Upper lobe of left lung (tissue), 6 donors: ENCODE measurements around the gene EFNA3. TPM values are rescaled to one million over a fixed set of nuclear protein-coding genes. Genes with fewer than 3 reads are reported as not detected.

Experiments used
- ATAC-seq, 2 donors: fragments of 200-7000 bp; cut with Tn5 transposase; one replicate each; pipeline ENCODE4 v1.9.1; 2022; ENCODE audit warnings: mild to moderate bottlenecking in 2 of 2, moderate library complexity in 2 of 2; ENCODE audit not compliant: low FRiP score in 2 of 2
- DNase-seq, 2 donors: peaks; one replicate each; pipeline ENCODE4 v3.0.0-alpha.2; 2019 to 2020
- H3K27ac ChIP-seq, 4 donors: fragments of 200-600 bp; sonication (generic); one replicate each; pipeline ENCODE4 v1.5.1; 2016 to 2019
- H3K27me3 ChIP-seq, 4 donors: fragments of 200-600 bp; sonication (generic); one replicate each; pipeline ENCODE4 v1.5.1; 2017 to 2019
- H3K36me3 ChIP-seq, 4 donors: fragments of 200-600 bp; sonication (generic); one replicate each; pipeline ENCODE4 v1.5.1; 2016 to 2019
- H3K4me1 ChIP-seq, 4 donors: fragments of 200-600 bp; sonication (generic); one replicate each; pipeline ENCODE4 v1.5.1; 2018 to 2019
- H3K4me3 ChIP-seq, 4 donors: fragments of 200-600 bp; sonication (generic); one replicate each; pipeline ENCODE4 v1.5.1; 2017 to 2019; ENCODE audit warnings: mild to moderate bottlenecking in 2 of 4, moderate library complexity in 1 of 4
- H3K9me3 ChIP-seq, 4 donors: fragments of 200-600 bp; sonication (generic); one replicate each; pipeline ENCODE4 v1.5.1; 2018 to 2019
- EP300 ChIP-seq, 4 donors: sonication (generic); formaldehyde crosslinking; IDR thresholded peaks; one replicate each; pipeline ENCODE4 v1.5.1; 2017; ENCODE audit warnings: antibody characterized with exemption in 4 of 4, control low read depth in 2 of 4
- POLR2A ChIP-seq, 4 donors: fragments of 450-650 bp; IDR thresholded peaks; one replicate each; pipeline ENCODE4 v1.5.1; 2016 to 2017; ENCODE audit warnings: antibody characterized with exemption in 4 of 4, mild to moderate bottlenecking in 2 of 4
- POLR2AphosphoS5 ChIP-seq, 2 donors: sonication (generic); formaldehyde crosslinking; IDR thresholded peaks; one replicate each; pipeline ENCODE4 v1.5.1; 2017; ENCODE audit warnings: antibody characterized with exemption in 2 of 2
- WGBS, 2 donors: methylation state at CpG; one replicate each; pipeline ENCODE4 v1.1.5; 2017 to 2018; 5-methylcytosine and 5-hydroxymethylcytosine counted together
- total RNA-seq, 6 donors: library from RNA; depleted of rRNA in 4 of 6; stranded (reverse); fragments of >200 nt in 4 of 6; gene quantifications; one replicate each; pipeline versions ENCODE4 v1.1.0 to v1.2.1, GENCODE V29; 2016 to 2021
- TF ChIP-seq, protein P1 (sequence below), 6 experiments: fragments of 450-650 bp in 4 of 6; fragments of 200-600 bp in 2 of 6; sonication (generic) in 2 of 6; IDR thresholded peaks; one replicate each; pipeline ENCODE4 v1.5.1; 2016 to 2019; ENCODE audit warnings: antibody characterized with exemption in 6 of 6
- donor health status: DM: no; HTN: no; CAD: no; lungs with moderate emphysema.
- donor health status: DM: no; HTN: yes; CAD: no; lungs with severe emphysema.

EFNA3 gene
- total RNA-seq, 6 donors from 2014 or later = 0.33 to 2.1 (median 1.4) TPM

DNA sequence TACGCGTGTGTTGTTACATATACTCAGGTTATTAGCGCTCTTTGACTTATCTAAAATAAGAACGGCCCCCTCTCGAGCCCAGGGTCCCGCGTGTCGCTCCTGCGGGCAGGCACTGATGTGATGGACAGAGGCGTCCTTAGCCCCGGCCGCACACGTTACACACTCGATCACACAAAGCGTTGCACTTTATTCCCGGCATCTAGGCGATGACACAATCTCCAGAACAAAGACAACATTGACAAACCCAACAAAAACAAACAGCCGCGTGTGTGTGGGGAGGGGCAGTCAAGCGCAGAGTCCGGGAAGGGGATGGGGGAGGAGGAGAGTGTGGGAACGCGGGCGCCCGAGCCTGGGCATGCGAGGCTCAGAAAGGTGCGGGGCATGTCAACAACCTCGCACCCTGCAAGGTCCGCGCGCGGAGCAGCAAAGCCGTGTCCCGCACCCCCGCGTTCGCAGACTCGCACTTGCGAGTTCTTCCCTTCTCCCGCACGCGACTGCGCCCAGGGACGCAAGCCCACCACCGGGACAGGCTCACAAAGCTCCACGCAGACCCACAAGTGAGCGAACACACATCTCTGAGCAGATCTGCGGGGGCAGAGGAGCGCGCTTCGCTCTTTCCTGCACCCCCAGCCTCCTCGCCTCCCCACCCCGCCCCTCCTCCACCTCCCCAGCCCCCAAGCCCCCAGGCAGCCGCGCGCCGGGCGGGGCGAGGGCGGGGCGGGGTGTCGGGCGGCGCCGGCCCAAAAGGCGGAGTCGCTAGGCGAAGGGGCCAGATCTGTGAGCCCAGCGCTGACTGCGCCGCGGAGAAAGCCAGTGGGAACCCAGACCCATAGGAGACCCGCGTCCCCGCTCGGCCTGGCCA lies 48.7 kb downstream of the EFNA3 start, which contains the start of gene EFNA1:
TSS of gene EFNA1 (plus strand) at position 772 of the 862 bp plus-strand sequence. CDS start 102 bp downstream, outside the sequence.
- peak within 1 kb of the TSS; percentile 53 to 77 (median 60) for H3K4me3 ChIP-seq
- peak; percentile 76 to 82 for ATAC-seq
- peak; percentile 87 to 93 for DNase-seq
- peaks cover 0 to 5% (median 3%) of the 10 kb centered on the region in 4 donors for H3K27me3 ChIP-seq
- H3K27ac ChIP-seq = peak within 1 kb of the TSS; percentile 83 to 98 (median 98)
- H3K9me3 ChIP-seq = no peaks in the 10 kb centered on the region
- H3K4me1 ChIP-seq = peaks cover 49 to 75% (median 61%) of the 10 kb centered on the region in 4 donors
- peaks cover 0 to 15% (median 11%) of the 10 kb centered on the region in 4 donors for H3K36me3 ChIP-seq
- 0% methylated on average over 26 to 50 of the region's 76 CpGs for WGBS, 2 donors
- TF ChIP-seq POLR2AphosphoS5 (IDR thresholded peaks at IDR 0.05) (peak; percentile 90 to 91), POLR2A (IDR thresholded peaks at IDR 0.05) (peak in 2 of 4 donors; percentile 82 to 90), EP300 (IDR thresholded peaks at IDR 0.05) (peak; percentile 75 to 96 (median 84))
- TF ChIP-seq, protein P1, sequence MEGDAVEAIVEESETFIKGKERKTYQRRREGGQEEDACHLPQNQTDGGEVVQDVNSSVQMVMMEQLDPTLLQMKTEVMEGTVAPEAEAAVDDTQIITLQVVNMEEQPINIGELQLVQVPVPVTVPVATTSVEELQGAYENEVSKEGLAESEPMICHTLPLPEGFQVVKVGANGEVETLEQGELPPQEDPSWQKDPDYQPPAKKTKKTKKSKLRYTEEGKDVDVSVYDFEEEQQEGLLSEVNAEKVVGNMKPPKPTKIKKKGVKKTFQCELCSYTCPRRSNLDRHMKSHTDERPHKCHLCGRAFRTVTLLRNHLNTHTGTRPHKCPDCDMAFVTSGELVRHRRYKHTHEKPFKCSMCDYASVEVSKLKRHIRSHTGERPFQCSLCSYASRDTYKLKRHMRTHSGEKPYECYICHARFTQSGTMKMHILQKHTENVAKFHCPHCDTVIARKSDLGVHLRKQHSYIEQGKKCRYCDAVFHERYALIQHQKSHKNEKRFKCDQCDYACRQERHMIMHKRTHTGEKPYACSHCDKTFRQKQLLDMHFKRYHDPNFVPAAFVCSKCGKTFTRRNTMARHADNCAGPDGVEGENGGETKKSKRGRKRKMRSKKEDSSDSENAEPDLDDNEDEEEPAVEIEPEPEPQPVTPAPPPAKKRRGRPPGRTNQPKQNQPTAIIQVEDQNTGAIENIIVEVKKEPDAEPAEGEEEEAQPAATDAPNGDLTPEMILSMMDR (IDR thresholded peaks at IDR 0.05) = no peak

DNA sequence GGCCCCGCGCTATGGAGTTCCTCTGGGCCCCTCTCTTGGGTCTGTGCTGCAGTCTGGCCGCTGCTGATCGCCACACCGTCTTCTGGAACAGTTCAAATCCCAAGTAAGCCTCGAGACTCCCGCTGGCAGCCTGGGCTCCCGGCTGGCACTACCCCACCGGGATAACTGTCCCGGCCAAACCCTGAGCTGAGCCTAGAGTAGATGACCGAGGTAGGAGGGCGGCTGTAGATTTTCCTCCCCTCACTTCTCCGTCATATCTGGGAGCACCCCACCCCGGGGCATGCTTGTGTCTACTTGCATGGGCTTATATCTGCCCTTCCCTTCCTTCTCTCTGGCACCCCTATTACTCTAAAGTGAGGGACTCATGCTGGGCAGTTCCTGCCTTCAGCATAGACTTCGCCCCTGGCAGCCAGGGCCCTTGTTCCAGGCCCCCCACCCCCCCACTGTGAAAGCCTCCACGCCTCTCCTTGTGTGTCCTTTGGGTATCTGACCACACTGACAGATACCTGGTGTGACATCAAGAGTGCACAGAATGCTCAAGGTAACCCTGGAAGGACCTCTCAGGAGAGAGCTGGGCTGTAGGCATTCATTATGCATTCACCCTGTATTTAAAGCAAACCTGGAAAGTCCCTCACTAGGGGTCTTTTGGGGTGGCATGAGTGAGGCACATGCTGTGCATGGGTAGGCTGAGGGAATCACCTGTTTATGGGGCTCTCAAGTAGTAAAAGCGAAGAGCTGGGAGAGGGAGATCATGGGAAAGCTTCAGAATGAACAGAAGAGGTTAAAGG lies 49.5 kb downstream of the EFNA3 start:
- no peaks in the 10 kb centered on the region for H3K9me3 ChIP-seq
- no peak for DNase-seq
- ATAC-seq = no peak
- H3K4me3 ChIP-seq = peak overlapping the region; percentile 53 to 77 (median 60)
- TF ChIP-seq POLR2AphosphoS5 (IDR thresholded peaks at IDR 0.05) (no peak), POLR2A (IDR thresholded peaks at IDR 0.05) (peak in 1 of 4 donors; percentile 73)
- peaks cover 5 to 23% (median 17%) of the 10 kb centered on the region in 4 donors for H3K36me3 ChIP-seq
- H3K27me3 ChIP-seq = peaks cover 0 to 5% (median 3%) of the 10 kb centered on the region in 4 donors
- H3K4me1 ChIP-seq = peaks cover 50 to 83% (median 66%) of the 10 kb centered on the region in 4 donors
- H3K27ac ChIP-seq = peak overlapping the region; percentile 83 to 98 (median 98)
- 4 to 9% methylated on average over 4 to 7 of the region's 17 CpGs for WGBS, 2 donors

DNA sequence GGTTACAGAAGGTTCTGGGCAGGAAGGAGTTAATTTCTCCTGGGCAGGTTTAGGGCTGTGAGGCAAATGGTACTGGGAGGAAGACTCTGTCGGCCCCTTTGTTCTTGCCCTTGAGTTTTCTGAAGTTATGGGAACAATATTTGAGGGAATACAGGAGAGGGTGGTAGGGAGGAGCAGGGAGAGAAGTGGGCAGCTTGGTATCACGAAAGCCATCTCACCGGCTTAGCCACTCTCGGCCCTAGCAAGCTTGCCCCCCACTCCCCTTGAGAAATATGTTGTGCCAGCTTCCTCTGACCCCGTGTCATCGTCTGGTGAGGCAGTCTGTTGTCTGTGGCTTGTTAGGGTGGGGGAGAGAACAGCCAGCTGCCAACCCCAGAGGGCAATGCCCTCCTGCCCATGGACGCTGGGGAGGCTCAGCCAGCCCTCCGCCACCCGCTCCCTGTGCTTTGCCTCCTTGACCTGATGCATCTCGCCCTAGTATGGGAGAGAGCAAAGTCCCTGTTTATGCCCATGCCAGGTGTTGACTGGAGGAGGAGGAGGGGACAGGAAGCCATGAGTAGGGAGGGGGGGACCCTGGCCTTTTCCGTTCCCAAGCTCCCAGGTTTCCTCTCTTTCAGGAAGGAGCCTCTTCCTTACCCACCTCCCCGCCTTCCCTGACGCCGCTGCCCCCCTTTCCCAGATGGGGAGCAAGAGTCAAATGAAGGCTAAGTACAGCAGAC lies 50.3 kb downstream of the EFNA3 start:
- 4 to 9% methylated on average over 11 to 13 of the region's 14 CpGs for WGBS, 2 donors
- Histone ChIP-seq H3K9me3 (no peaks in the 10 kb centered on the region), H3K27ac (peak overlapping the region; percentile 83 to 98 (median 98)), H3K27me3 (peaks cover 0 to 5% (median 3%) of the 10 kb centered on the region in 4 donors), H3K36me3 (peaks cover 11 to 31% (median 24%) of the 10 kb centered on the region in 4 donors), H3K4me3 (peak overlapping the region; percentile 53 to 77 (median 60)), H3K4me1 (peaks cover 52 to 87% (median 70%) of the 10 kb centered on the region in 4 donors)
- peak; percentile 76 to 86 for TF ChIP-seq POLR2AphosphoS5 (IDR thresholded peaks at IDR 0.05)
- peak in 1 of 4 donors; percentile 63 for TF ChIP-seq EP300 (IDR thresholded peaks at IDR 0.05)
- peak in 1 of 4 donors; percentile 54 for TF ChIP-seq POLR2A (IDR thresholded peaks at IDR 0.05)
- TF ChIP-seq, protein P1 (IDR thresholded peaks at IDR 0.05) = no peak
- ATAC-seq (no peak), DNase-seq (peak; percentile 54 to 59)

DNA sequence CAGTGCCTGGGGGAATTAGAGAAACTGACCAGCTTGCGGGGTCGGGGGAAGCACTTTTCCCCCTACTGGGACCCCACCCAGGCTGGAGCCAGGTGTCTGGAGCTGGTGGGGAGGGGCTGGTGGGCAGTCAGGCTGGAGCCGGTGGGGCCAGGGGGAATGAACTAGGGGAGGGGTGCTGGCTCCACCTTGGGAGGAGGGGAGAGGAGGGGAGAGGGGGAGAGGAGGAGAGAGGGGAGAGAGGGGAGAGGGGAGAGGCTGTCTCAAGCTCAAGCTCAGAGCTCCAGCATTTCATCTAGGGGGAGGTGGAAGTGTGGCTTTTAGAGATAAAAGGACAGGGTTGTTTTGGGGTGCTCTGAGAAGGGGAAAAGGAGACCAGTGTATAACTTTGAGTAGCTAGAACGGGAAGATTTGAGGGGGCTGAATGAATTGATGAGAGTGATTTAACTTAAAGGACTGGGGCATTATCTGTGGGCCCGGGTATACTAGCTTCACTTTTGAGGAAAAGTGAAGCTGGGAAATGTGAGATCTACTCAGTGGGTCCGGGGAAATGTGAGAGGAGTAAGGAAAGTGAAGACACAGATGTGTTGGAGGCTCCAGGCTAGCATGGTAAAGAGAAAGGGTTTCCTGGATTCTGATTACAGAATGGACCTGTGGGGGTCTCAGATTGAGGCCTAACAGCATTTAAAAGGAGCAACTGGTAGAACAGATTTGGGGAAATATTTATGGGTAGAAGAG lies 51.8 kb downstream of the EFNA3 start:
- Histone ChIP-seq H3K4me1 (peaks cover 49 to 86% (median 68%) of the 10 kb centered on the region in 4 donors), H3K27me3 (peaks cover 0 to 5% (median 3%) of the 10 kb centered on the region in 4 donors), H3K27ac (peak overlapping the region; percentile 83 to 98 (median 98)), H3K9me3 (no peaks in the 10 kb centered on the region), H3K4me3 (peak overlapping the region; percentile 53 to 77 (median 60)), H3K36me3 (peaks cover 15 to 41% (median 30%) of the 10 kb centered on the region in 4 donors)
- 9 to 35% methylated on average over 2 to 5 of the region's 6 CpGs for WGBS, 2 donors
- no peak for DNase-seq
- TF ChIP-seq POLR2AphosphoS5 (IDR thresholded peaks at IDR 0.05) = no peak
- no peak for TF ChIP-seq EP300 (IDR thresholded peaks at IDR 0.05)
- TF ChIP-seq POLR2A (IDR thresholded peaks at IDR 0.05) = no peak
- TF ChIP-seq, protein P1 (IDR thresholded peaks at IDR 0.05) = no peak
- ATAC-seq = no peak
